Left lobe of liver (tissue), 2 donors: ENCODE results near the gene RTKN. TPM values are rescaled to one million over a fixed set of nuclear protein-coding genes. Genes with fewer than 3 reads are reported as not detected.
"Not testable (repeated sequence)": the region's sequence is repeated elsewhere in the genome, so short reads cannot be mapped to it uniquely, and the experiment has no call there.

Experiments used
- ATAC-seq: fragments of 200-7000 bp; cut with Tn5 transposase; one replicate; pipeline ENCODE4 v1.9.1; 2020; ENCODE audit warnings: mild to moderate bottlenecking, moderate library complexity
- DNase-seq: peaks from one replicate; pipeline ENCODE4 v3.0.0-alpha.2; 2020; ENCODE audit warnings: low spot score
- total RNA-seq: library from RNA; stranded (reverse); gene quantifications from one replicate; pipeline ENCODE4 v1.2.1, GENCODE V29; 2021
- donor health status: DM: no; HTN: no; CAD: no; lungs with moderate emphysema.
- donor health status: DM: no; HTN: yes; CAD: no.

The RTKN gene
- total RNA-seq, 1 donor from 2014 or later, result 114 TPM

DNA sequence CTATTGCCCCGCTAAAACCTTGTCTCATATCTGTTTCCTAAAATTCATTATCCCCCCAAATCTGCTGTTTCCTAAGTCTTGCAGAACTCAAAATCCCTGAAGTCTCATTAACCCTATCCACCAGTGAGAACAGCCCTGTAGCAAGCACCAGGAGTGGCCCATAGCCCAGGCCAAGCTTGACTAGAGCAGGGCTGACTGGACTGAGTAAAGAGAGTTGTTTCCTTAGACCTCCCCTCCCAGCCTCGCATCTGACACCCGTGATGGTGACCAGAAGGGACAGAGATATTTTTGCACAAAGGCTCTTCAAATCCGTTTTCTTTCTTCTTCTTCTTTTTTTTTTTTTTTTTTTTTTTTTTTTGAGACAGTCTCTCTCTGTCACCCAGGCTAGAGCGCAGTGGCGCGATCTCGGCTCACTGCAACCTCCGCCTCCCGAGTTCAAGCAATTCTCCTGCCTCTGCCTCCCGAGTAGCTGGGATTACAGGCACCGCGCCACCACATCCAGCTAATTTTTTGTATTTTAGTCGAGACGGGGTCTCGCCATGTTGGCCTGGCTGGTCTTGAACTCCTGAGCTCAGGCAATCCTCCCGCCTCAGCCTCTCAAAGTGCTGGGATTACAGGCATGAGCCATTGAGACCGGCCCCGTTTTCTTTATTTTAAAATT is 21.2 kb downstream of the RTKN start:
- DNase-seq, ATAC-seq: not testable (repeated sequence)

- ATAC-seq (no peak), DNase-seq (no peak)
These were observed 21.7 kb downstream of the RTKN start for GRCh38 chr2:74420006-74420405.

DNA sequence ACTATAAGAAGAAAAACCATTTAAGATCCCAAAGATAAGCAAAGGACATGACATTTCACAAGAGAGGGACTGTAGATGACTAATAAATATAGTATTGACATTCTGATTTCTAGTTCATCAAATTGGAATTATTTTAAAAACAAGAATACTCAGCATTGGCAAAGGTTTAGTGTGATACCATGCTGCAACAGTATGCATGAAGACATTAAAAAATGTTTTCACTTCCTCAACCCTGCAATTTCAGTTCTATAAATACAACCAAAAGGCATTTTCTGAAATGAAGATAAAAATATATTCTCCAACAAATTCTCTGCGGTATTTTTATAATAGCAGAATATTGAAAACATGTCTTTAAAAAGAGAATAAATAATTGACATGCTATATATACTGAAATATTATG is 22.4 kb downstream of the RTKN start:
- no peak for DNase-seq
- no peak for ATAC-seq

GRCh38 chr2:74418312-74418711 is 23.4 kb downstream of the RTKN start:
- no peak for ATAC-seq
- no peak for DNase-seq

DNA sequence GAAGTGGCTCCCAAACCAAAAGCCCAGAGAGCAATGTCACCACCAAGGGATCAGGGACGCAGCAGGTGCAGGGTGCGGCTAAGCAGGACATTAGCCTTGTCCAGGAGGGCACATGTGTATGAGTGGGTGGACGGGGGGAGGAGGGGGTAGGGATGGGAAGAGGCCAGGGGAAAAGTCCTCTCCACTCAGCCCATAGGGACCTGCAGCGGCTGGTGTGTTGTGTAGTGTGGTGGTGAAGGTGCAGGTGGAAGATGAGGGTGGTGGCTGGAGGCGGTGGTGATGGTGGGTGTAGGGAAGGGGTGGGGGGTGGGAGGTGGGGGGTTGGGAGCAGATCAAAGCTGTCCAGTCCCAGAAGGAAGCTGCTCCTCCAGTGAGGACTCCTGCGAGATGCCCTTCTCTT is 24.0 kb downstream of the RTKN start:
- no peak for DNase-seq
- ATAC-seq, result no peak

DNA sequence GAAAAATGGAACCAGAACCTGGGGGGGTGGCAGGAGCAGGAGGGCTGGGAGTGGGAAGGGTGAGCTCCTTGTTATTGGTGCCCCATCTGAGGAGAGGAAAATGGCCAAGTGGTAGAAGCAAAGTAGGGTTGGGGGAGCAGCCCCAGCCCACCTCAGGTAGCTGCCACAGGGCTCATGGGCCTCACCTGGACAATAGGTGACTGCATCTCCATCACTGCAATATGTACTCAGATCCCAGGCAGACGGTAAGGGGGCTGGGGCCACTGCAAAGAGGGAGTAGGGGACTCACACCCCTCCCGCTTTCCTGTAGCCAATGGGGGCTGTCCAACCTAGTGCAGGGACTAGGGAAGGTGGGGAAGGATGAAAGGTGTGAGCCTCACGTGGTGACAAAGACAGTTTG is 24.5 kb downstream of the RTKN start:
- DNase-seq, result no peak
- no peak for ATAC-seq

DNA sequence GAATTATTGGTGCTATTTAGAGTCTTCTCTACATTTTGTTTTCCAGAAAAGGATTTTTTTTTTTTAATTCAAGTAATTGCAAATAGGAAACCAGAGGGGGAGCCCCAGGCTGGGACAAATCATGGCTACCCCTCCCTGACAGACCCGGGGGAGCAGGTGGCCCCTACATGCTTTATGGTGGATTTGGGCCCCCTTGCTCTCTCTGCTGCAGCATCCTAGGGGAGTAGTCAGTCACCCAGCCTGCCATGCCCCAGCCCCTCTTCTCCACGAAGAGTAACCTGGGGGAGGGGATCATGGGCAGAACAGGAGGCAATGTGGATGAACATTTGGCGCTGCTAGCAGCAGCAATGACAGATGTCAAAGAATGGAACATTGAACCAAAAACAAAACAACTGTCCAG is 25.0 kb downstream of the RTKN start:
- ATAC-seq (no peak), DNase-seq (no peak)

- no peak for DNase-seq
- peak; percentile 6 for ATAC-seq
These were observed 25.9 kb downstream of the RTKN start for GRCh38 chr2:74415762-74416395.

DNA sequence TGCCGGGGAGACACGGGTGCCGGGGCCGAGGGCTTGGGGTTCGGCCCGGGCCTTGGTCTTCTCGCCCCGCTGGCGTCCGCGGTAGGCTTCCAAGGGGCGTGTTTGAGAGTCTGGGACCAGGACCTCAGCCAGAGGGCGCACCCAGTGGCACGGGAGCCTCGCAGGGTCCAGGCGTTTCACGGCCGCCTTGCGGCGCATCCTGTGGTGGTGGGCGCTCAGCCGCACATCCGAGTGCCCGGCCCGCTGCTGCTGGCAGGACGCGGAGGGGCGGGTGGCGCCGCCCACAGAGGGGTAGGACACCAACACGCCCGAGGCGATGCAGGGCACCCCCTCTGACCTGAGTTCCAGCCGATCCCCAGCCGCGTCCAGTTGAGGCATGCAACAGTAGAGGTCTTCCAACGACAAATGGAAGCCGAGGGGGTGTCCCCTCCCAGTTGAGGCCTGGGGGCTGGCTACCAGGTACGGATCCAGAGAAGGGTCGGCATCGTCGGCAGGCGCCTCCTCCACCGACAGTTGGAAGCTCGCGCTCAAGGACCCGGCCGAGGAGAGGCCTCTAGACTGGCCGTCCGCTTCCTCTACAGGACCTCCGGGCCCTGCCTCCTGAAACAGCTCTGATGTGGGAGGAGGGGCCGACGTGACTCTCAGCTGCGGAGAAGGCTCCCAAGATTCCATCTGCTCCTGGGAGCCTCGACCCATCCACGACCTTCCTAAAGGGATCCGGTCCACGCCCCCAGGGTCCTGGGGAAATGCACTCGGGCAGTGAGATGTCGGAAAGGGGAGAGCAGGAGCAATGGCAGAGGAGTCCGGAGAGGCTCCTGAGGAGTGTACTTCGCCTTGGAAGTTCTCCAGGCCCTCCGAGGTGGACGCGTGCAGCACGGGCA is 26.6 kb downstream of the RTKN start:
- DNase-seq (no peak), ATAC-seq (peak; percentile 54)

GRCh38 chr2:74414441-74414840 is 27.3 kb downstream of the RTKN start:
- ATAC-seq (no peak), DNase-seq (no peak)

DNA sequence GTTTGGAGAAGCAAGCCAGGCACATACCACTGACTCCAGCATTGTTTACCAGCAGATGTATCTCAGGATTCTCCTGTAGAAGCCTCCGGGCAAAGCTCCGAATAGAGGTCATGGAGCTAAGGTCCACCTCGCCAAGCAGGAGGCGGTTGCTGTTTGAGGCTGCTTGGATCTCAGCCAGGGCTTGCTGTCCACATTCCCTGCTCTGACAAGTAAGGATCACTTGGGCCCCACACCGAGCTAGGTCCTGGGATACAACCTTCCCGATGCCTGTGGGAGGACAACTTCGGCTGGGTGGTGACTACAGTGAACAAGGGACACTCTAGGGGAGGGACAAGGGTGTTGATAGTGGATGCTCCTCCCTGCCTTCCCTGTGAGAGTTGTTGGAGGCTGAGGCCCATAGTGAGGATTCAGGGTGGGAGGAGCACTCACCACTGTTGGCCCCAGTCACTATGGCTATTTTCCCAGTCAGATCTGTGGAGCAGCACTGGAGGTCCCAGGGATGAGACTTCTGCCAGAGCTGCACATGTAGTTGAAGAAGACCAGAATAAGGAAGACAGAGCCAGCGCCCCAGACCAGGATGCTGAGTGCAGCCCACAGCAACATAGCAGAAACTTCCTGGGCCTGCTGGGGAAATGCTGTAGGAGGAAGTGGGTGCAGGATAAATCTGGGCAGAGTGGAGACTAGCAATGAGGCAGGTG is 28.6 kb downstream of the RTKN start:
- peak; percentile 69 for ATAC-seq
- no peak for DNase-seq

- DNase-seq, result no peak
- no peak for ATAC-seq
These were observed 34.1 kb downstream of the RTKN start for GRCh38 chr2:74407682-74408081.

- DNase-seq, result no peak
- ATAC-seq, result no peak
These were observed 35.7 kb downstream of the RTKN start for GRCh38 chr2:74406035-74406434.

DNA sequence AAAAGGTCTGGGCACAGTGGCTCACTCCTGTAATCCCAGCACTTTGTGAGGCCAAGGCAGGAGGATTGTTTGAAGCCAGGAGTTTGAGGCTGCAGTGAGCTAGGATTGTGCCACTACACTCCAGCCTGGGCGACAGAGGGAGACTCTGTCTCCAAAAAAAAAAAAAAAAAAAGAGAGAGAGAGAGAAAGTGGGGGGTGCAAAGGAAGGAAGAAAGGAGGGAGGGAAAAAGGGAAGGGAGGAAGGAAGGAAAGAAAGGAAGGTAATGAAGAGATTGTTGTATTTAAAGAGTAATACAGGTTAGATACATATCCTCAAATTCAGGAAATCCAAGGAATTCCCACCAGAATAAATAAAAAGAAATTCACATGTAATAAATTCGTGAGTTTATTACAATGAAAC is 39.8 kb downstream of the RTKN start:
- ATAC-seq, result no peak
- DNase-seq, result no peak

DNA sequence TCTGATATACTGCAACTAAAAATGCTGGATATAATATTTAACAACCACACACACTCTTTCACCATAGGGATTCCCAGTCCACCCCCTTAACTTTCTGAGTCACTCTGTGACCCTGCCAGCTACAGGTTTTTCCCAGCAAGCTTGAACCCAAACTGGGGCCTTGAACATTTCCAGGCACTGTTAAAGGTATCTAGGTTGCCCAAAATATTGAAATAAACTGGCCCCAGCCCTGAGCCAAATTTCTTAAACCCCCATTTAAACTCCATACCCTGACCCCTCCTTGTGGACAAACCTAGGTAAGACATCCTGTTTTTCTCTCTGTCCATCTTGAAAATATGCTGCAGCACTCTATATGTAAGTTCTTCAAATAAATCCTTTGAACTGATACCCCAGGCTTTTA is 42.0 kb downstream of the RTKN start:
- DNase-seq (no peak), ATAC-seq (peak; percentile 90)

DNA sequence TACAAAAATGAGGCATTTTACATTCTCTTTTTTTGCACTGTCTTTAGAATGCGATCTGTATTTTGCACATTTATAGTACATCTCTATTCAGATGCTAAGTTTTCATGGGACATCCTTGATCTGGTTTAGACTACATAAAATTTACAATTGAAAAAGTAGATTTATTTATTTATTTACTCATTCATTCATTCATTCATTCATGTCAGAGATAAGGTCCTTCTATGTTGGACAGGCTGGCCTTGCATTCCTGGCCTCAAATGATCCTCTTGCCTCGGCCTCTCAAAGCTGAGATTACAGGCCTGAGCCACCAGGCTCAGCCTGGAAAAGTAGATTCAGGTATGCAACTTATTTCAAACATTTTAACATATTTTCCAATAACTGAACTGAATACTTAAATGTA is 45.6 kb downstream of the RTKN start:
- no peak for ATAC-seq
- DNase-seq, result no peak

GRCh38 chr2:74393525-74393924 is 48.2 kb downstream of the RTKN start:
- no peak for DNase-seq
- ATAC-seq, result no peak

DNA sequence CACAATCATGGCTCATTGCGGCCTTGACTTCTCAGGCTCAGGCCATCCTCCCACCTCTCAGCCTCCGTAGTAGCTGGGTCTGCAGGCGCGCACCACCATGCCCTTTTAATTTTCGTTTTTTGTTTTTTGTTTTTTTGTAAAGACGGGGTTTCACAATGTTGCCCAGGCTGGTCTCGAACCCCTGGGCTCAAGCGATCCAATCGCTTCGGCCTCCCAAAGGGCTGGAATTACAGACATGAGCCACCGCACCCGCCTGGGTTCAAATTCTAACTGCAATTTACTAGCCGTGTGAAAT is 49.3 kb downstream of the RTKN start:
- DNase-seq (no peak), ATAC-seq (no peak)

GRCh38 chr2:74391580-74392448 is 49.9 kb downstream of the RTKN start:
- ATAC-seq (peak; percentile 98), DNase-seq (peak; percentile 94)

DNA sequence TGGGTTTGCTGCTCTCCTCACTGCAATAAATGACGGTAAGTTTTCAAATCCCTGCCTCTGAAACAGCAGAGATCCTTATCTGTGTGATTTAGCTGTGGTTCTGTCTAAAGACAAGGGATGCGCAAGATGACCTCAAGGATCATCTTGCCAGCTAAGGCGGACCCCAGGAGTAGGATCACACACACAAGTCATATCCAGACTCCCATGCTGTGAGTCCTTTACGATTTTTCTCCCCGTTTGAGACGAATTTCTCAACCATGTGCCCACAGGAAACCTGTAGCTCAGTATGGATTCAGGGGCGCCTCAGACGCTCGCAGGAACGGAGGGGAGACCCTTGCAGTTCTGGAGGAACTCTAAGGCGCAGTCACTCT is 50.5 kb downstream of the RTKN start:
- DNase-seq, result no peak
- peak; percentile 43 for ATAC-seq

DNA sequence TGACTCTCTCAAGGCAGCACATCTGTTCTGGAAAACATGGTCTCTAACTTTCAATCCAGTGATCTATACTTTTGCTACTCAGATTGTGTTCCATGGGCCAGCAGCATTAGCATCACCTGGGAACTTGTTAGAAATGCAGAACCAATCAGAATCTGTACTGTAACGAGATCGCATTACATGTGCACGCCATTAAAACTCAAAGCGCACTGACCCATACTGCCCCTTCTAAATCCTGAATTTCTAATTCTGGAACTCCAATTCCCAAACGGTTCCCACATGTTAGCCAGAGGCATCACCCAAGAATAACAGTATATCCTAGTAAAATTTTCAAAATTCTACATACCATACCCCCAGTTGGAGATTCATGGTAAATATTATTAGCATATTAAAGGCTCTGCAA is 51.1 kb downstream of the RTKN start:
- no peak for ATAC-seq
- no peak for DNase-seq
